PC-3 (cell line): ENCODE data around the gene ZNF554.

Experiments used
- CTCF ChIP-seq: fragments of 300-600 bp; sonication (generic); conservative IDR thresholded peaks from 2 replicates; pipeline ENCODE4 v1.5.1; 2017; ENCODE audit warnings: antibody characterized with exemption, low read depth, mild to moderate bottlenecking, low read length
- EZH2 ChIP-seq: fragments of 300-600 bp; sonication (generic); IDR thresholded peaks from one replicate; pipeline ENCODE4 v1.6.1; 2017; ENCODE audit warnings: antibody characterized with exemption, mild to moderate bottlenecking, low read length; ENCODE audit not compliant: unreplicated experiment
- EZH2phosphoT487 ChIP-seq: fragments of 300-600 bp; sonication (generic); IDR thresholded peaks from 2 replicates; pipeline ENCODE4 v1.6.1; 2018; ENCODE audit warnings: mild to moderate bottlenecking, antibody characterized with exemption, low read length, borderline replicate concordance

DNA sequence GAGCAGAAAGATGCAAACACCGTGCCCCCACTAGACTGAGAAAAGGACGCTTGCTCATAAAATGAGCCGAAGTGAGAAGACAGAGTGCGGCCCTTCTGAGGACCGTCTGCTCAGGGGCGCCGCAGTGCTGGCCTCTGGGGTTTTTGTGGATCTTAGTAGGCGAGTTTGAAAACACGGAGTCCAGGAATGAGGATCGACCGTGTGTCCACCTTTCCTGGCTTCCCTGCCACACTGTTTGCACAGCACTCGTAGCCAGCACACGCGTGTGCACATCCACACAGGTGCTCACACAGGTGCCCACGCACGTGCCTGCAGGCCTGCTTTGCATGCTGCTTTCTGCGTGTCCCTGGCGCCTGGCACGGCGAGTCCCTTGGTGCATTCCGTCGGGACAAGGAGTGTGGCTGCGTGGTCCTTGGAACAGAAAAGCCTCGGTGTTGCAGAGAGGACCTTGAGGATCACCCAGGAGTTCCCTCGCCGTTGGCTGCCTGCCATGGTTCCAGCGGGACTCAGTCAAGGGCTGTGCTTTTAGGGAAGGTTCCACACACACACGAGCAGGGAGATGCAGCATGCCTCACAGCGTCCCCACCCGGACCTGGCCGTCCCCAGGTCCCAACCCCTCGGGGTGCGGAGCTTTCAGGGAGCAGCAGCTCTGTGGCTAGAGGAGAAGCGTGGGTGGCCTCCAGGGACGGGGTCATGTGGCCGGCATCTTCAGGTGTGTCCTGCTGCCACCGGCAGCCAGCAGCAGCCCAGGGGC is 10.1 kb upstream of the ZNF554 start:
- TF ChIP-seq CTCF = no peak
- no peak for TF ChIP-seq EZH2
- no peak for TF ChIP-seq EZH2phosphoT487
